GM19463 (cell line): Measurements from ENCODE around the gene TMEM42.
"Not testable (repeated sequence)": the region's sequence is repeated elsewhere in the genome, so short reads cannot be mapped to it uniquely, and the experiment has no call there.

Source experiments
- ATAC-seq: cut with Tn5 transposase; IDR thresholded peaks from one replicate; pipeline ENCODE4 v1.9.1; 2021; ENCODE audit warnings: mild to moderate bottlenecking, moderate library complexity; ENCODE audit not compliant: unreplicated experiment

Gene TMEM42

DNA sequence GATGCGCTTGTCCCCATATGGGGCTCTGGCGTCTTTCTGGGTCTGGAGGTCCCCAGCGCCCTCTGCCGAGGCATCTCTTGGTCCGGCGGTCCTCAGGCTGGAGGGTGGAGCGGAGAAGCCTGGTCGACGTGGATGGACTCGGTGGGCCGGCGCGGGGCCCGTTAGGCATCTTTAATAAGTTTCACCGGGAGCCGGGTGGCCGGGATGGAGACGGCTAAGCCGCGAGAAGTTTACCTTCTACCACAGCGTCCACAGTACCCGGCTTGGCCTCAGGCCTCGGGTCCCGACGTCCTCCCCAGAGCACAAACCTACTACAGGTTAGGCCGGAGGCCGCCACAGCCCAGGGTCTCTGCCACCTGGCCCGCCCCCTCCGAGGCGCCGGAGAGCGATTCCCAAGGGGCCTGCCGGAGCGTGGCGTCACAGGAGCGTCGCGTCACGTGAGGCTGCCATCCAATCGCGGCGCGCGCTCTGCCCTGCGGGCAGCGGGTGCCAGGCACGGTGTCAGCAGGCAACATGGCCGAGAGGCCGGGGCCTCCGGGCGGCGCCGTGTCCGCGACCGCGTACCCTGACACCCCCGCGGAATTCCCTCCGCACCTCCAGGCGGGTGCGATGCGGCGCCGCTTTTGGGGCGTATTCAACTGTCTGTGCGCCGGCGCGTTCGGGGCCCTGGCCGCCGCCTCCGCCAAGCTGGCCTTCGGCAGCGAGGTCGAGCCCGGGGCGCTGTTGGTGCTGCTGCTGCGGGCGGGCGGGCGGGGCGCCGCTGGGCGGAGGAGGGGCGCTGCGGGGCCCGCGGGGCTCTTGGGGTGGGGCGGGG is at the start of gene TMEM42:
TMEM42 (plus strand) TSS at position 501 of the 814 bp plus-strand sequence; CDS start at position 514, 13 bp downstream.
- peak; percentile 97 for ATAC-seq

- ATAC-seq = no peak
Measured at GRCh38 chr3:44814751-44815150, 47.0 kb upstream of the TMEM42 start.

- ATAC-seq = not testable (repeated sequence)
Measured at GRCh38 chr3:44816334-44816733, 45.4 kb upstream of the TMEM42 start.

- not testable (repeated sequence) for ATAC-seq
Measured at GRCh38 chr3:44821206-44821605, 40.5 kb upstream of the TMEM42 start.

DNA sequence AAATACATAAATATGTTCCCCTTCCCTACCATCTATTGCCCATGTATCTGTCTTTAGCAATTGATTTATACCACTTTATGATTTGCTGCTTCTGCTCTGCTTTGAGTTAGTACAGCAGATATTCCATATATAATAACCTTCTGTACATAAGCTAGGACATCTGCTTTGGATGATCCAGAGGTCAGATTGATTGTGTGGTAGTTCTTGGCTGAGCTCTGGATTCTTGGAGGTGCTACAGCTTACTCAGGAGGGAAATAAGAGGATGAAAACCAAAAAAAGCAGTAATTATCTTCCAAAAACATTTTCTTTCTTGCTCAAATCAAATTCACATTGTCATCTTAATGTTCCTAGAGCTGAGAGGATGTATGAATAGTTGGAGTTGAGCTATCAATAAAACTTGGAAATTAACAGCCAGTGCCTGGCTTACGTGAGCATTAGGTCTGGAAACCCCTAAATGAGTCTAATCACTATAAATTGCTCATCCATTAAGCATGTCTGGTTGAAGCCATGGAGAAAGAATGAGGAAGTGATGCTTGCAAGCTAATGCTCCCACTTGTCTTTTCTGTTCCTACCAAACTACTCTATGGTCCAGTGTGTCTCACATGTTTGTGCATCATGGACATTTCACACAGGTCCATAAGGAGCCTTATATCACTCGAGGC is 36.3 kb upstream of the TMEM42 start:
- peak; percentile 47 for ATAC-seq

DNA sequence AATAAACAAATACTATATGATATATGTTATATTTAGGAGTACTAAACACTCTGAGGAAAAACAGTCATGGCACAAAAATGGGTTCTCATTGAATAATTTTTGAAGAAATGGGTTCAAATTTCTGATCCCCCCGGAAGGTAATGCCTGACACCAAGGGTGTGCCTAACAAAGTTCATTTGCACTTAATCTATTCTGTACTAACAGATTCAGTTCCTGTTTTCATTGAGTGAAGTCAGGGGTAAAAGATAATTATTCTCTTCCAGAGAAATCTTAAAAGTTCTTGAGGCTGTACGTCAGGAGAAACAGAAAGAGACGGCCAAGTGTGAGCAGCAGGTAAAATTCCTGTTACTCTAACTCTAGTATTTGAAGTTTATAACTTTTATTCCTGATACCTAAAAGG is 34.5 kb upstream of the TMEM42 start:
- ATAC-seq = no peak

DNA sequence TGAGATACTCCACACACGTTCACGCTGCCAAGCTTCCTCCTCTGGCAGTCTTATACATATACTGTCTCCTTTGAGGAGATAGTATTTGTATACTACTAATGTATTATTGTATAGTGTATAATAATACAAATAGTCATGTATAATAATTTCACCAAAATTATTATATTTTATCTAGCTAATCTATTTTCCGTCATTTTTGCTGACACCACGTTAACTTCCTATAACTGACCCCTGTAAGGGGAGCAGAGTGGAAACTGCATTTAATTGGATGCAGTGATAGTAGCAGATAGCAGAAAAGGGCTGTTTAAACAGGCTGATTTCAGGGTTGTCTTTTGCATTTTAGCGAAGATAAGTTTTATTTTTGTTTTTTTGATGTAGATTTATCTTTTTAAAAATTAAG is 30.5 kb upstream of the TMEM42 start:
- no peak for ATAC-seq

DNA sequence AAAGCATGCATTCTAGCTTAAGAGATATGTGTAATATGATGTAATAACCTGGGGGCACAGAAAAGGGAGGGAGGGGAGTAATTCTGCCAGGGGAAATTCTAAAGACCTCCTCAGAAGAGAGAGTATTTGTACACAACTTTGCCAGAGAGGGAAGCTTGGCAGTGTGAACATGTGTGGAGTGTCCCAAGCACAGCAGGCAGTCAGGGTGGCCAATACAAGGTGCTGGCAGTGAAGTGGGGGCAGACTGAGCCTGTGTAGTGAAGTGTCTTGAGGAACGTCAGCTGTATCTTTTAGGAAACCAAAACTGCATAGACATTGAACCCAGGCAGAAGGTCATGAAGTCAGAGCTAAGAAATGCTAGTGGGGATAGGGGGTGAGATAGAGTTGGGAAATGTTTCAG is 29.7 kb upstream of the TMEM42 start:
- ATAC-seq = no peak

DNA sequence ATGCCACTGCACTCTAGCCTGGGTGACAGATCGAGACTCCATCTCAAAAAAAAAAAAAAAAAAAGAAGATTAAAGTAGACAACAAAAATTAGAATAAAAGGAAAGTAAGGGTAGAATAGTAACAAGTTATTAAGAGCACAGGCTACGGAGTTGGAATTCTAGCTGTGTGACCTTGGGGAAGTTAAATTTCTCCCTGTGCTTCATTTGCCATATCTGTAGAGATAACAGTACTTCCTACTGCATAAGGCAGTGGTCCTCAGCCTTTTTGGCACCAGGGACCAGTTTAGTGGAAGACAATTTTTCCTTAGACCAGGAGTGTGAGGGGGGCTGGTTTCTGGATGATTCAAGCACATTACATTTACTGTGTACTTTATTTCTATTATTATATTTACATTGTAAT is 28.7 kb upstream of the TMEM42 start:
- ATAC-seq = no peak

DNA sequence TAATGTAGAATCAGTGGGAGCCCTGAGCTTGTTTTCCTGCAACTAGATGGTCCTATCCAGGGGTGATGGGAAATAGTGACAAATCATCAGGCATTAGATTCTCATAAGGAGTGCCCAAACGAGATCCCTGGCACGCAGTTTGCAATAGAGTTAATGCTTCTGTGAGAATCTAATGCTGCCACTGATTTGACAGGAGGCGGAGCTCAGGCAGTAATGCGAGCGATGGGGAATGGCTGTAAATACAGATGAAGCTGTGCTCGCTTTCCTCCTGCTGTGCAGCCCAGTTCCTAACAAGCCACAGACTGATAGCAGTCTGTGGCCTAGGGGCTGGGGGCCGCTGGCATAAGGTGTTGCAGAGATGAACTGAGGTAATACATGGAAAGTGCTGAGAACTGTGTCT is 28.3 kb upstream of the TMEM42 start:
- ATAC-seq = no peak

DNA sequence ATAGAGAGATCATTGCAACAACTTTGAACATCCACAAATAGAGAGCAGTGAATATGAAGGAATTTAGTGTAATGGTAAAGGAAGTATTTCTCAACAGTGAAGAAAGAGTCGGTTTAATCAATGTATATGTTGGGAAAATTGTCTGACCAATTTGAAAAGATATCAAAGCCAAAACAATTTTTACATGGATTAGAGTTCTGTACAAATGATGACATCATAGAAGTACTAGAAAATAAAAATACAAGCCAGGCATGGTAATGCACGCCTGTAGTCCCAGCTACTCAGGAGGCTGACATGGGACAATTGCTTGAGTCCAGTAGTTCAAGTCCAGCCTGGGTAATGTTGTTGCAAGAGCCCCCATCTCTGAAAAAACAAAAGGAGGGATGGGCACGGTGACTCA is 26.0 kb upstream of the TMEM42 start:
- ATAC-seq = no peak

DNA sequence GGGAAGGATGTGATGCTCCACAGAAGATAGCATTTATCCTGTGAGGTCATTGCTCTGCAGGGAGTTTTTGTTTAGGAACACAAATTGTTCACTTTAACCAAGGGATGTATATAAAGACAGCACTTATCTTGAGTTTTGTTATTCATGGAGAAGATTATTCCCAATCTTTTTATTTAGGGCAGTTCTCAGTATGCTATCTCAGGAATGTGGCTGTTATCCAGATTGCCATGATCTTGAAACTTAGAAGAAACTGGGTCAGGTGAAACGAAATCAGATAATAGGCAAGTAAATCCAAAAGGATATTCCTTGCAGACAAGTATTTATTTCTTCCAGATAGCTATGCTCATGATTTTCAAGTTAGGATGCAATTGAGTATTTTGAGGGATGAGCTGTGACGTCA is 19.3 kb upstream of the TMEM42 start:
- no peak for ATAC-seq

GRCh38 chr3:44845528-44846520 is 15.9 kb upstream of the TMEM42 start:
- no peak for ATAC-seq

DNA sequence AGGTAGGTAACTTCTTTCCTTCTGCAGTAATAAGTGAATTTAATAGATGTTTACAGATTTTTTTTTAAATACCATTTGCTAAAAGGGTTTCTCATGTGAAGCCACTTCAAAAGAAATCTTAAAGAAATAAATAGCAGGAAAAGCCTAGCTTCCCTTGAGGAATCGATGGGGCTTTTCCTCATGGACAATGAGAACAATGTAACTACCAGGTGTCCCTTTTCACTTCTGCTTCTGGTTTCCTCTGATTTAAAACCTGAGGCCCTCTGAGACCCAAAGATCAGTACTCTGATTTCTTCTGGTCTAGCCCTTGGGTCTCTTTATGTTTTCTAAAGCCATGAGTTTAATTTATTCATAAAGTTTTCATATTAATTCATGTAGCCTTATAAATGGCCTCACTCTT is 13.1 kb upstream of the TMEM42 start:
- no peak for ATAC-seq

DNA sequence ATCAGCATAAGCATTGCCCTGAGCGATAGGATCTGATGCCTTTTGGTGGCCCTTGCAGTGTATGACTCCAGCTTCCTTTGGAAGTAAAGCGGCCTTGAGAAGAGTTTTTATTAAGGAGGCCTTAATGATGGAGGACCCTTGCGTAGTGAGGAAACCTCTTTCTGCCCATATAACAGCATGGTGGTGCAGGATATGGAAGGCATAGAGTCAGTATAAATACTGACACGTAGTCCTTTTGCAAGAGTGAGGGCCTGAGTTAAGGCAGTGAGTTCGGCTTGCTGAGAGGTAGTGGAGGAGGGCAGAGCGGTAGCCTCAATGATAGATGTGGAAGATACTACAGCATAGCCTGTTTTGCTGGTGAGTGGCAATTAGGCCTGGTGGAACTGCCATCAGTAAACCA is 5.0 kb upstream of the TMEM42 start:
- ATAC-seq = not testable (repeated sequence)

- no peak for ATAC-seq
Measured at GRCh38 chr3:44860117-44860516, 1.6 kb upstream of the TMEM42 start.

DNA sequence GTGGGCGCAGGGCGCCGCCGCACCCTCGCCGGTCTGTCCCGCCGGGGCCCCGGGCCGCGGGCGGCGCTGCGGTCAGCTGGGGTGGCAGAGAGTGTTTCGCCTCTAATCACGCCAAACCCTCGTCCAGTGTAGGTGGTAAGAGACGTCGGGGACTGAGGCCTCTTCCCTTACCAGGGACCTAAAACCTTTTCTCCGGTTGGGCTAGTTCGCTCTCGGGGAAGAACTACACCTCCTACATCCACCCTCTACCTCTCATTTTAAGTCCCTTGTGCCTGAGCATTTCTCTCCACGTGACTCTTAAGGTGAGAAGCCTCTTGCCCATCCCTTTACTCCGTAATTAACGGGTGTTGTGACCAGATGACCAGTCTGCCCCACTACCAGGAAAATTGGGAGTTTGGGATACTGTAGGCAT is 520 bp downstream of the TMEM42 start:
- peak; percentile 25 for ATAC-seq

DNA sequence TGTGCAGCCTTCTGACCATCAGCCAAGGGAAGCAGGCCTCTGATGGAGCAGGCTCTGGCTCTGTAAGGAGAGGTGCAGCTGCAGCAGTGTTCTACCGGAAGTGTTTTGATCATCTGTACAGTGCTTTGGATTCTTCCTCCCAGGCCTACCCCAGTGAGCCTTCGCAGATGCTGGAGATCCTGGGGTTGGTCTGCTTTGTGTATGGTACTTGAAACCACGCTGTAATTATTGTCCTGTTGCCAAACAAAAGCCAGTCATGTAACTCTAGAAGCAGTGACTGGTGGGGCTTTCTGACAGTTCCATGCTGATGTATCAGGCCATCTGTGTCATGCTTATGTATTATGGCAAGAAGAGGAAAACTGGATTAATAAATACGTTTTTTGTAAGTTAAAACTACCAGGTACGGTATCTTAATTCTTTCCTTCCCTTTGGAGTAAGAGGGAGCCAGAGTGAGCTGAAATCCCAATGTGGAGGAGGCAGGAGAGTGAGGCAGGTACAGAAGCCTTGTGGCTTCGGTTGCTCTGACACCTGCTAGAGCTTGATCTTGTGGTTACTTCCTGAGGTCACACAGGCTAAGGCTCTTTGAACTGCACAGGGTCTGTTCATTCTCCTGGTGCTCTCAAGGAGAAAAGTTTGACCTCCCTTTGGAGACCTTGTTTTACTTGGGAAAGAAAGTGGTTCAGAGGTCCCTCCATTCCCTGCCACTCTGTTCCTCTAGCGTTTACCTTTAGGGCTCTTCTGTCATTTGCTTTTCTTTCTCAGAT is 3.7 kb downstream of the TMEM42 start:
- ATAC-seq = no peak

DNA sequence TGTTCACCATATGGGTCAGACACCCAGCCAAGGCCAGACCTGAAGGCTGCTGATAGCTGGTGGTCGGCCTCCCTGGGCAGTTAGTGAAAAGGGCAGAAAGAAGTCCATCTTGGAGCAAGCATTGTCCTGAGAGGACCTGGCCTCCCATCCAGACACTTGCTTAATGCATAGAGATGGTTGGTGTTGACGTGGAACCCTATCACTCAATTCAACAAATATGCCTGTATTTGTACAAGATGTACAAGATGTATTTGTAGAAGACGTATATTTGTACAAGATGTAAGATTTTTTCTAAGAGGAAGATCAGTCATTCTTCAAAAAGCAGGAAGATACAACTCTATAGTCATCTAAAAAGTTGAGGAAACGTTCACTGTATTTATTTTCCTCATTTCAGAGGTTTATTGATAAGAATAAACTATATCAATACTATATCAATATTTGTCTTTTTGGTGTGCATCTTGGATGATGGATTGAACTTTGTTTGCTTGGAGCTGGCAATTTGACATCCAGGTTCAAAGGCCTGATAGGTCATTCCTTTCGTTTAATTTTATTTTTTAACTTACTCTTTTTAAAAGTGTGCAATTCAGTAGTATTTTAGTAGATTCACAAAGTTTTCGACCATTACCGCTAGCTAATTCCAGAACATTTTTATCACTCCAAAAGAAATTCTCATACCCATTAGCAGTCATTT is 5.9 kb downstream of the TMEM42 start:
- no peak for ATAC-seq
